Forelimb muscle (tissue), 1 donor: ENCODE measurements around the gene TSG101. TPM values are rescaled to one million over a fixed set of nuclear protein-coding genes. Genes with fewer than 3 reads are reported as not detected.

ENCODE experiments used
- DNase-seq: peaks from one replicate; pipeline ENCODE4 v3.0.0-alpha.2; 2013; ENCODE audit warnings: low read depth
- polyA plus RNA-seq: library from polyadenylated mRNA; unstranded; fragments of 120-200 nt; gene quantifications from one replicate; pipeline ENCODE4 v1.2.1, GENCODE V29; 2013; ENCODE audit not compliant: insufficient read length

Gene TSG101
- polyA plus RNA-seq, 1 donor = 101 TPM

DNA sequence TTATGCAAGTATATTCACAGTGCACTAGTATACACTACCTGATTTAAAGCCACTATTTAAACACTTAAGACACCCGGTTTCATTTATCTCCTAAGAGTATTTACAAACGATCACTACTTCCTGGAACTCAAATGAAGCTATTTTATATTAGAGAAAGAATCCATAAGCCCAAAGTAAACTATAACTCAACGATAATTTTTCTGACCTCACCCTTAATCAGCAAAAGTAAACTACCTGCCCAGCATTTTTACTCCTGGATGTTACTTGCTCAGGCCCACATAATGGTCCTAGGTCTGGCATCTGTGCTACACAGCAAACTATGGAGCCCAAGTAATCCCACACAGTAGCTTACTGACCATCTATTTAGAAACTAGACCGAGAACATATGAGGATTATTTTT lies 33.4 kb downstream of the TSG101 start:
- DNase-seq = no peak

DNA sequence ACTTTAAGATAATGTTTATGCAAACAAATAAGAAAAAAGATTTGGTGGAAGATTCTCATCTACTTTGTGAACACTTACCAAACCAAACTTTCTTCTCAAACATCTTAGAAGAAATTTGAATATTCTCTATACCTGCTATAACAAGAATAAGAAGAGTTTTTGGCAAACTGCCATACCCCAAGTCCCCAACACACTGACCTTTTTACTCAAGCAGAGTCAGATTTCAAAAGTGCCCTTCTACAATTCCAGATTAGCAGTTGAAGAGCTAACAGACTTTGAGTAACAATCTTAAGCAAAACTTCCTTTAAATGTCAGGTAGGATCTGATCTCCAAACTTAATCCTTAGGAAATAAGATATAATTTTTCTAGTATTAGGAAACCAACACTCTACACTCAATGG lies 33.9 kb downstream of the TSG101 start:
- no peak for DNase-seq

DNA sequence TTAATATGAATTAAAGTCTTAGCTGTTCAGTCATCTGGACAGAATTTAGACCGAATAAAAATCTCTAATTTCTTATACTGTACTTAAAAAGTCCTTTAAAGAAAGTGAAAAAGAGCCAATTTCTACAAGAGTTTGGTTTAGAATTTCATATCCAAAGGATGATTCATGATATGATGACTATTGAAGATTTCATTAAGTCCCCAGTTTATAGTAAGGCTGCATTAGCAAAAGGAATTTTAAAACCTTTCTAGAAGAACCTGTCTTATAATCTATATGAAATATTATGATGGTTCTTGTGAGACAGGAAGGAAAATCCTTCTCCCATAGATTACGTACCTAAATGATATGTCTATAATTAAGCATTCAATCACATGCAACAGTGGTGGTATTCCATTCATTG lies 34.8 kb downstream of the TSG101 start:
- no peak for DNase-seq

DNA sequence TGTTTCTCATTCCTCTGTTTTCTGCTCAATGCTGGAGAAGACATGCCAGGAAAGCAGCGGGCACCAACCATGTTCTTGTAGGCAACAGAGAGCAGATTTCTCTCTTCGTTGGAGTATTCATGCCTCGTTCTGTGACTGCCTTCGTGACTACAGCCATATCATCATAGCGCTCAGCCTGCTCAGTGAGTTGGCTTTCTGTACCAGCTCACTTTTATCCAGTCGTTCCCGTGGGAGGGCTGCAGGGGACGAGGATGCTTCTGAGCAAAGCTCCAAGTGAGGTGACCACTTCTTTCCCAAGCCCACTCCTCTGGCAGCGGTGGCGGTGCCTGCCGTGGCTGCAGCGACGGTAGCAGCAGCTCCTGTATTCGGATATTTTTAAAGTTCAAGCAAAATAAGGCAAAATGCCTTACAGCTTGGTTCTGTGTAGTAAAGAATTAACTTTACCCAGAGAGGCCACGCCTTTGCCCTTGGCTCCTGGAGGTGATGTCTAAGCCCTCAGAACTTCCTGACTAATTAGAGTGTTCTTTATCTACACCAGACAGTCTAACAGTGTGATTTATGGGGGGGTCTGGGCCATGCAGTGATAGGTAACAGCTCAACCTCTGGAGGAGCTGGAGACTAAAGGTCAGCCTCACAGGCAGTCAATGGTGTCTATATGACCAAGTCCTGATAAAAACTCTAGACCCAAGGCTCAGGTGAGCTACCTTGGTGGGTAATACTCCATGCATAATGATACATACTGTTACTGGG lies 35.8 kb downstream of the TSG101 start:
- DNase-seq = no peak

DNA sequence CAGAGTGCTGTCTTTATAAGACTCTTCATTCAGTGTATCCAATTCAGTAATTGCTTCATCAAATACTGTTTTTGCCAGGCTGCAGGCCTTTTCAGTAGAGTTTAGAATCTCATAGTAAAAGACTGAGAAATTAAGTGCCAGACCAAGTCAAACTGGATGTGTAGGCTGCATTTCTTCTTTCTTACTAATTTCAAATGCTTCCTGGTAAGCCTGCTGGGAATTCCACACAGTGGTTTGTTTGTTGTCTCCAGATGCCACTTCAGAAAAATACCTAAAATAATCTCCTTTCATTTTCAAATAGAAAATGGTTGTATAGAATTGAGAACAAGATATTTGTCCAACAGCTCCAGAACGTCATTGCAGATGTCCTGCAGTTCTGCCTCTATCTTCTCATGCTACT lies 36.4 kb downstream of the TSG101 start:
- DNase-seq = no peak

DNA sequence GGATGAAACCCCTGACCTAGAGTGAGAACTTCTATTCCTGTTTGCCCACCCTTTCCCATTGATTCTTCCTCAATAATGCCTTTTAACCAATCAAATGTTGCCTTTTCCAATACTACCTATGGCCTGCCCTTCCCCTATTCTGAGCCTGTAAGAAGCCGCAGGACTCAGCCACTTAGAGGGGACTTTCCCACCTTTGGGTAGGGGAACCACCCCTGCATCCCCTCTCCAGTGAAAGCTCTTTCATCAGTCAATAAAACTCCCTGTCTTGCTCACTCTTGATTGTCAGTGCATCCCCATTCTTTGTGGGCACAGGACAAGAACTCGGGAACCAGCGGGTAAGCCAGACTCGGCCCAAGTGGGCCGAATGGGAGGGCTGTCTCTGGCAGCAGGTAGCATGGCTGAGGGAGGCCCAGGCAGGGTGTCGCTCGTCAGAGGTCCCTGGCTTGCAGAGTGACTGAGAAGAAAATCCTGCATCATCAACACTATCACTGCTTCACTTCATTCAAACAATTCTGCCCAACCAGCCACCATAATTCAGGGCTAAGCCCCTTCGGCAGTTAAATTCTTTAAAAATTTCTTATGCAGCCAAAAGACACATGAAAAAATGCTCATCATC lies 40.7 kb downstream of the TSG101 start:
- no peak for DNase-seq

DNA sequence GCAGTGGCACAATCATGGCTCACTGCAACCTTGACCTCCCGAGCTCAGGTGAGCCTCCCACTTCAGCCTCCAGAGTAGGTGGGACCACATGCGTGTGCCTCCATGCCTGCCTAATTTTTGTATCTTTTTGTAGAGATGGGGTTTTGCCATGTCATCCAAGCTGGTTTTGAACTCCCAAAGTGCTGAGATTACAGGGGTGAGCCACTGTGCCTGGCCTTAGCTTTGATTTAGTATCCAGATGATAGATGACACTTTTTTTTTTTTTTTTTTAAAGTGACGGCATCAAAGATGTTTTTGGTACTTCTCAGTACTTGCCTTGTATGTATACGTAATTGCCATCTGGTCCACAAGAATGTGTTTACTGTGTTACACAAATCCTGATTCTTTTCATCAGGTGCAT lies 47.7 kb downstream of the TSG101 start:
- DNase-seq = no peak

DNA sequence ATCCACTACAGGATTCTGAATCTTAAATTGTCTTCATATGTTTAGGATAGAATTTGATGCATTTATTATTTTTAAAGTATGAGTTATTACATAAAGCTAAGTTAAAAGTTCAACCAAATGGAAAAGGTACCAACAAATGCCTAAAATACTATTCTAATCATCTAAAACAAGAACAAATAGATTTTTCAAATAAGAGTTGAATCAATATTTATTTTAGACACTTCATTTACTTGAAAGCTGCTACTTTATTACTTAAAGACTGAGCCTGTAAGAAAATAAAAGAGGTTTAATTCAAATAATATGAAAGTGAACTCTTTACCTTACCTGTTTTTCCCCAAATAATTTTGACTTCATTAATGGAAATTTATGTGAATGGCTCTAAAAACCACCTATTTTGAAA lies 54.2 kb downstream of the TSG101 start:
- no peak for DNase-seq

DNA sequence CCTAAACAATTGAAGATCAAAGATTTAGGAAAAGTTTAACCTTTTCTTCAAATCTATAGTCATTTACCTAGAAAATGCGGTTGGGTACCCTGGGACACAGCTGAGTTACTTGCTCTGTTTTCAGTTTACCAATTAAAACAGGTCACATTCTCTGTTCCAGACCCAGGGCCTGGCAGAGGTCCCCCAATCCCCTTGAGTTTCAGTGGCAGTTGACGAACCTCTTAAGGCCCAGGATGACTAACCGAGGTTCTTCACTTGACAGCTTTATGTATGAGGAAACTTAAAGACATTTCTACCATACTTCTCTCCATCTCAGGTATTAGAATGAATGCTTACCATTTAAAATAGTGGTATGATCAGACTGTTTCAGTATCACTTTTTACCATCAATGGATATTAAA lies 54.7 kb downstream of the TSG101 start:
- DNase-seq = no peak

DNA sequence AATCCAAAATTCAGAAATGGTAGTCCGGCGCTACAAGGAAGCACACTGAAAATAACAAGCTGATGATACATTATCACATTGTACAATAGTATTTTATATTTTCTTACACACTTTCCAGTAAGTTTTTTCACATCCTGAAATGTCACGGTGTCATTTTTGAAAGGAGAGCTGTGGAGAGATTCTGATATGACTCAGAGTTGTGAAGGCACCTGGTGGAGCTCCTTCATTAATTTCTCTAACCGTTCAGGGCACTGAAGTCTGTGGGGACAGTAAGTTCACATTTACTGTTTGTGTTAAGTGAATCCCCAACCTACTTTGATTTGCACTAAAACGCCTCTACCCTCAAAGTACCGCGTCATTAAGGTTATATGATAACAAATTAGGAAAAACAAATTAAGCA lies 57.8 kb downstream of the TSG101 start:
- DNase-seq = no peak

DNA sequence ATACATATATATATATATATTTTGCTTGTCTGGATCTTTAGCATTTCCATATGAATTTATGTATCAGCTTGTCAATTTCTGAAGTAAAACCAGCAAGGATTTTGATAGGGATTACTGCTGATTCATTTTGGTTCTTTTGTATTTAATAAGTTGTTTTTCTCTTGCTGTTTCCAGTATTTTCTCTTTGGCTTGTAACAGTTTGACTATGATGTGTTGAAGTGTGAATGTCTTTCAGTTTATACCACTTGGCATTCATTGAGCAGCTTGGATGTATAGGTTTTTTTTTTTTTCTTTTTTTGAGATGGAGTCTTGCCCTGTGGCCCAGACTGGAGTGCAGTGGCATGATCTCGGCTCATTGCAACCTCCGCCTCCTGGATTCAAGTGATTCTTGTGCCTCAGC lies 58.7 kb downstream of the TSG101 start:
- DNase-seq = no peak

DNA sequence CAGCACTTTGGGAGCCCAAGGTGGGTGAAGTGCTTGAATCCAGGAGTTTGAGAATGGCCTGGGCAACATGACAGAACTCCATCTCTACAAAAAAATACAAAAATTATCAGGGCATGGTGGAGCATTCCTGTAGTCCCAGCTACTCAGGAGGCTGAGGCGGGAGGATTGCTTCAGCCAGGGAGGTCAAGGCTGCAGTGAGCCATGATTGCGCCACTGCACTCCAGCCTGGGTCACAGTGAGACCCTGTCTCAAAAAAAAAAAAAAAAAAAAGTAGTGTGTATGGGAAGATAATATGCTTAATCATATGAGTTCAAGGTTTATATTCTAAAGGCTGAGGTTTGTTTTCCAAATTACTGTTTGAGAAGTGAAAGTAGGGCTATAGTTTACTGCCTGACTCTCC lies 60.3 kb downstream of the TSG101 start:
- no peak for DNase-seq

DNA sequence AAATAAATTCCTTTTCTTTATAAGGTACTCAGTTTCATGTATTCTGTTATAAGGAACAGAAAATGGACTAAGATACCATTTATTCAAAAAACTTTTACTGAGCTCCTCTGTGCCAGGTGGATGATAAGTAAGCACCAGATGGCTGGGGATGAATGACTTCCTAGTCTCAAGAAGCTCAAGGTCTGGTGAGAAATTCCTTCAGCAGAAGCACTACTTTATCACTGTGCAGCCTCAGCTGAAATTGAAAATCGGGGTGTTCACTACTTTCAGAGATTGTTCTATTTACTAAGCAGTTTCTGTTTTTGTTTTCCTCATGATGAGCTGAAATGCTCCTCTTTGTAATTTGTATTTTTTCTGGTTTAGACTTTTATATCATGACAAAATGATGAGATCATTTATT lies 63.3 kb downstream of the TSG101 start:
- DNase-seq = no peak

DNA sequence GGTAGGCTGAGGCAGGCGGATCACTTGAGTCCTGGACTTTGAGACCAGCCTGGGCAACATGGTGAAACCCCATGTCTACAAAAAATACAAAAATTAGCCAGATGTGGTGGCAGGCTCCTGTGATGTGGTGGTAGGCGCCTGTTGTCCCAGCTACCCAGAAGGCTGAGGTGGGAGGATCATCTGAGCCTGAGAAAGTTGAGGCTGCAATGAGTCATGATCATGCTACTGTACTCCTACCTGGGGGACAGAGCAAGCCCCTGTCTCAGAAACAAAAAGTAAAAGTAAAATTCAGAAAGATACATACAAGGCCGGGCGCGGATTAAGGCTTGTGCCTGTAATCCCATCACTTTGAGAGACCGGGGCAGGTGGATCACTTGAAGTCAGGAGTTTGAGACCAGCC lies 64.8 kb downstream of the TSG101 start:
- DNase-seq = no peak

DNA sequence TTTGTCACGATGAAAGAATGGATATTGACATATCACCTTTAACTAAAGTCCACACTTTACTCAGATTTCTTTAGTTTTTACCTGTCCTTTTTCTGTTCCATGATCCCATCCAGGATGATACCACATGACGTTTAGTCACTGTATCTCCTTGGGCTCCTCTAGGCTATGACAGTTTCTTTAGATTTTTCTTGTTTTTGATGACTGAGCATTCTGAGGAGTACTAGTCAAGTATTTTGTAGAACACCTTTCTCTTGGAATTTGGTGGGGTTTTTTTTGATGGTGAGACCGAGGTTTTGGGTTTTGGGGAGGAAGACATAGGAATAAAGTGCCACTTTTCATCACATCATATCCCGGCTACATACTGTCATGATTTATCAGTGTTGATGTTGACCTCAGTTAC lies 67.1 kb downstream of the TSG101 start:
- no peak for DNase-seq

DNA sequence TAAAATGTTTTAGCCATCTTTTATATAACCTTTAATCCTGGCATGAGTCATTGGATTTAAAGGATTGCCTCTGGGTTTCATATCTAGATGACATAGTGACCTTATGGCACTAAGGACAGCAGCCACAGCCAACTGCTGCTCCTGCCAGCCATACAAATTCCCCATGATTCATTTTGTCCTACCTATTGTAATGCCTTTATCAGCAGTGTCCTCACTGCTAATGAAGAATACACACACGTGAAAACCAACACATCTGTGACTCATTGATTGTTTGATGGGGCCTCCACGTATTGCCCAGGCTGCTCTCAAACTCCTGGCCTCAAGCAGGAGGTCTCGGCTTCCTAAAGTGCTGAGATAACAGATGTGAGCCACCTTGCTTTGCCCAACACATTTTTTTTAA lies 69.3 kb downstream of the TSG101 start:
- no peak for DNase-seq

DNA sequence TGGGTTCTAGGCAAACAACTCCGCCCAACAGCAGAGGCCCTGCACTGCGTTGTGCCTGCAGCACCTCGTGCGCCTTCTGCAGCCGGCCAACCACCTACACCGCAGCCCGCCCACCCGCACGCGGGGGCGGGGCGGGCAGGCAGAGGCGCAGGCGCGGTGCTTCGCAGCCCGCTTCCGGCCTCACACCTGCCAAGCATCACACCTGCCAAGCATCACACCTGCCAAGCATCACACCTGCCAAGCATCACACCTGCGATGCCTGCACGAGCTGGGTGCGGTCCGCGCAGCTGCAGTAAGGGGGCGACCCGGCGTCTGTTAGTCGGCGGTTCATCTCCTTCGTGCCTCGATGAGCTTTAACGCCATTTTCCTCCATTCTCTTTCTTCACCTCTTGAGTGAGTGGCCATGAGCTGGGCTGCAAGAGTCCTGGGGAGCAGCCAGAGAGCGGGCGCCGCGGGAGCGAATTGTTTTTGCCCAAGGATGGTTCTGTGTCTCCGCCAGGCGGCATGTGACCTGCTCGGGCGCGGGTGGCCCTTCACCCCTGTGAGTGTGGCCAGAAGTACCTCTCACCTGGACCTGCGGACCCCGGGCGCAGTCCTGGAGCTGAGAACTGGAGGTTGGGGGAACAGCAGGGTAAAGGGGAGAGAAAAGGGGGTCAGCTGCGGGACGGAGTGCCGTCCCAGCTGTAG lies 70.9 kb downstream of the TSG101 start, which contains the start of gene LDHAL6A:
Gene LDHAL6A, plus strand, starts transcription at position 171 of the 687 bp plus-strand sequence. CDS start 825 bp downstream, outside the sequence.
- no peak for DNase-seq

DNA sequence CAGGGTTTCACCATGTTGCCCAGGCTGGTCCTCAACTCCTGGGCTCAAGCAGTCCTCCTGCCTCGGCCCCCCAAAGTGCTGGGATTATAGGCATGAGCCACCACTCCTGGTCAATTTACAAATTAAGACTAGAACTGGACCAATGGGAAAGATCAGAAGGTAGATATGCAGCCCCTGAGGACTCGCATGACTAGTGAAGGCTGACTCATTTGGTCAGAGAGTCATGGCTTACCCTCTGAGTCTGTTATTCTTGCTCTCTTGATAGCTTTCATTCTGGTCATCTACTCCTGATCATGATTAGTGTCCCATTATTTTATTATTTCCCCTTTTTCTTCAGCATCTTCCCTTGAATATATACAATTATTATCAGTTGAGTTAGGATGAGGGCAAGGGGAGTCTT lies 73.8 kb downstream of the TSG101 start:
- DNase-seq = no peak

DNA sequence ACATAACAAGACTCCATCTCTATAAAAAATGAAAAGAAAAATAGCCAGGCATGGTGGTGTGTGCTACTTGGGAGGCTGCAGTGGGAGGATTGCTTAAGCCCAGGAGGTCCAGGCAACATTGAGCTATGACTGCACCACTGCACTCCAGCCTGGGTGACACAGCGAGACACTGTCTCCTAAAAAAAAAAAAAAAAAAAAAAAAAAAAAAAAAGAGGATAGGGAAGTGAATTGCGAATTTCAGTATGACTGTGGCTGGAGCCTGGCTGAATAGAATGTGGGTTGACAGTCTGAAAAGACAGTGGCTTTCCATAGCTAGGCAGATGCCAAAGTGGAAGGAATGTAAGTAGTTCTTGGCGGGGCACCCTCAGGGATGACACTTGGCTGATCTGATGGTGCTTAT lies 77.5 kb downstream of the TSG101 start:
- DNase-seq = no peak

DNA sequence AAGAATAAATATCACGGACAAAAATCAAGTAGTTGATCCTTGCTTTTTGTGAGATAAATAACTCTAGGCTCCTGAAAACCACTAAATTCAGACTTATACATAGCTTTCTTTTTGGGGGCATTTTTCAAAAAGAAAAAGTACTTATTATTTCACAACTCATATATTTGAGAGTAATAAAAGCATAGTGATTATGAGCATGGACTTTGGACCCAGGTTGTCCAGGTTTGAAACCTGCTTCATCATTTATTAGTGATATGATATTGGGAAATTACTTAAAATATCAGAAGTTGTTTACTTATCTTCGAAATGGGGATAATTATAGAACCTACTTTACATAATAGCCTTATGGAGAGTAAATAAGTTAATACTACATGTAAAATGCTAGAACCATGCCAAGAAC lies 88.1 kb downstream of the TSG101 start:
- DNase-seq = no peak
